ENCODE measurements around the gene NFIX.

NFIX gene

GRCh38 chr19:13072188-13072908 is 77.1 kb downstream of the NFIX start:
- DNase-seq (ENCODE audit: low spot score): peak; percentile 63

- peak; percentile 23 for DNase-seq (ENCODE audit: low spot score)
These were observed 78.0 kb downstream of the NFIX start for GRCh38 chr19:13073263-13073662.

GRCh38 chr19:13074378-13074777 is 79.1 kb downstream of the NFIX start:
- peak; percentile 24 for DNase-seq (ENCODE audit: low spot score)

- peak; percentile 86 for DNase-seq (ENCODE audit: low spot score)
These were observed 81.0 kb downstream of the NFIX start for GRCh38 chr19:13076320-13076719.

GRCh38 chr19:13076787-13077186 is 81.5 kb downstream of the NFIX start:
- DNase-seq (ENCODE audit: low spot score): peak; percentile 61

- peak; percentile 93 for DNase-seq (ENCODE audit: low spot score)
These were observed 82.0 kb downstream of the NFIX start for GRCh38 chr19:13077240-13077639.

GRCh38 chr19:13078381-13078780 is 83.1 kb downstream of the NFIX start:
- peak; percentile 51 for DNase-seq (ENCODE audit: low spot score)

- no peak for DNase-seq (ENCODE audit: low spot score)
These were observed 83.7 kb downstream of the NFIX start for GRCh38 chr19:13078897-13079541.

GRCh38 chr19:13079542-13079986 is 84.3 kb downstream of the NFIX start:
- DNase-seq (ENCODE audit: low spot score): peak; percentile 91

- peak; percentile 45 for DNase-seq (ENCODE audit: low spot score)
These were observed 87.1 kb downstream of the NFIX start for GRCh38 chr19:13082192-13083007.

- DNase-seq (ENCODE audit: low spot score): no peak
These were observed 87.7 kb downstream of the NFIX start for GRCh38 chr19:13083008-13083404.

- no peak for DNase-seq (ENCODE audit: low spot score)
These were observed 88.4 kb downstream of the NFIX start for GRCh38 chr19:13083627-13084026.

GRCh38 chr19:13085666-13086065 is 90.4 kb downstream of the NFIX start:
- no peak for DNase-seq (ENCODE audit: low spot score)

- no peak for DNase-seq (ENCODE audit: low spot score)
These were observed 91.1 kb downstream of the NFIX start for GRCh38 chr19:13086341-13086740.

GRCh38 chr19:13087295-13087694 is 92.0 kb downstream of the NFIX start:
- DNase-seq (ENCODE audit: low spot score): no peak

- DNase-seq (ENCODE audit: low spot score): no peak
These were observed 92.7 kb downstream of the NFIX start for GRCh38 chr19:13087795-13088537.

GRCh38 chr19:13089139-13089856 is 94.0 kb downstream of the NFIX start:
- DNase-seq (ENCODE audit: low spot score): peak; percentile 60

- no peak for DNase-seq (ENCODE audit: low spot score)
These were observed 94.7 kb downstream of the NFIX start for GRCh38 chr19:13089857-13090507.

- DNase-seq (ENCODE audit: low spot score): no peak
These were observed 95.4 kb downstream of the NFIX start for GRCh38 chr19:13090511-13091231.

Measured in hematopoietic multipotent progenitor cell treated with erythropoietin and hydrocortisone succinate and interleukin-3 and kit ligand, for 15 days (in vitro differentiated cells).